Measurements from ENCODE around the gene ZNF112.

The ZNF112 gene

DNA sequence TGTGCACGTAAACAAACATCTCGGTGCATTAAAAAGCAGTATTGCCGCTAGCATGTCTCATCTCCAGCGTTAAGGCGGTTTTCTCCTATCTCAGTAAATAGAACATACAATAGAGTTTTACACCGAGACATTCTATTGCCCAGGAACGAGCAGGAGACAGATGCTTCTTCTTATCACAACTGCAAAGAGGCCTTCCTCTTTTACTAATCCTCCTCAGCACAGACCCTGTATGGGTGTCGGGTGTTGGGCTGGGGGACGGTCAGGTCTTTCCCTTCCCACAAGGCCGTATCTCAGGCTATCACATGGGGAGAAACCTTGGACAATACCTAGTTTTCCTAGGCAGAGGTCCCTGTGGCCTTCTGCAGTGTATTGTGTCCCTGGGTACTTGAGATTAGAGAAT, 75.6 kb downstream of the ZNF112 start:
- no peak for FAIRE-seq

- FAIRE-seq, result no peak
These were observed 78.2 kb downstream of the ZNF112 start for GRCh38 chr19:44278181-44278690.

- no peak for FAIRE-seq
These were observed 79.1 kb downstream of the ZNF112 start for GRCh38 chr19:44277331-44277730.
